ENCODE data around the gene MRPL44.

The MRPL44 gene

GRCh38 chr2:223969856-223970255 is 12.6 kb downstream of the MRPL44 start:
- DNase-seq (ENCODE audit: low read depth in 2 of 2, low spot score in 1 of 2) = no peak

- DNase-seq (ENCODE audit: low read depth in 2 of 2, low spot score in 1 of 2) = peak in 1 of 2 donors; percentile 29
Observed at GRCh38 chr2:223970343-223971128, 13.3 kb downstream of the MRPL44 start.

GRCh38 chr2:223971731-223972130 is 14.5 kb downstream of the MRPL44 start:
- no peak for DNase-seq (ENCODE audit: low read depth in 2 of 2, low spot score in 1 of 2)

GRCh38 chr2:223972656-223973102 is 15.4 kb downstream of the MRPL44 start:
- DNase-seq (ENCODE audit: low read depth in 2 of 2, low spot score in 1 of 2) = no peak

GRCh38 chr2:223973606-223974005 is 16.3 kb downstream of the MRPL44 start:
- no peak for DNase-seq (ENCODE audit: low read depth in 2 of 2, low spot score in 1 of 2)

GRCh38 chr2:223976635-223977226 is 19.5 kb downstream of the MRPL44 start:
- no peak for DNase-seq (ENCODE audit: low read depth in 2 of 2, low spot score in 1 of 2)

- no peak for DNase-seq (ENCODE audit: low read depth in 2 of 2, low spot score in 1 of 2)
Observed at GRCh38 chr2:223978451-223978850, 21.2 kb downstream of the MRPL44 start.

GRCh38 chr2:223979730-223980396 is 22.6 kb downstream of the MRPL44 start:
- no peak for DNase-seq (ENCODE audit: low read depth in 2 of 2, low spot score in 1 of 2)

- DNase-seq (ENCODE audit: low read depth in 2 of 2, low spot score in 1 of 2) = no peak
Observed at GRCh38 chr2:223980397-223980735, 23.1 kb downstream of the MRPL44 start.

GRCh38 chr2:223980803-223981202 is 23.5 kb downstream of the MRPL44 start:
- no peak for DNase-seq (ENCODE audit: low read depth in 2 of 2, low spot score in 1 of 2)

GRCh38 chr2:223981241-223981640 is 24.0 kb downstream of the MRPL44 start:
- DNase-seq (ENCODE audit: low read depth in 2 of 2, low spot score in 1 of 2) = no peak

- DNase-seq (ENCODE audit: low read depth in 2 of 2, low spot score in 1 of 2) = no peak
Observed at GRCh38 chr2:223989206-223989855, 32.1 kb downstream of the MRPL44 start.

- DNase-seq (ENCODE audit: low read depth in 2 of 2, low spot score in 1 of 2) = no peak
Observed at GRCh38 chr2:223989856-223990232, 32.6 kb downstream of the MRPL44 start.

GRCh38 chr2:223991611-223992010 is 34.3 kb downstream of the MRPL44 start:
- no peak for DNase-seq (ENCODE audit: low read depth in 2 of 2, low spot score in 1 of 2)

- DNase-seq (ENCODE audit: low read depth in 2 of 2, low spot score in 1 of 2) = peak; percentile 23 to 33
Observed at GRCh38 chr2:223993634-223994232, 36.5 kb downstream of the MRPL44 start.

- DNase-seq (ENCODE audit: low read depth in 2 of 2, low spot score in 1 of 2) = no peak
Observed at GRCh38 chr2:223994562-223995162, 37.4 kb downstream of the MRPL44 start.

- no peak for DNase-seq (ENCODE audit: low read depth in 2 of 2, low spot score in 1 of 2)
Observed at GRCh38 chr2:223995569-223995968, 38.3 kb downstream of the MRPL44 start.

GRCh38 chr2:223996391-223996790 is 39.1 kb downstream of the MRPL44 start:
- DNase-seq (ENCODE audit: low read depth in 2 of 2, low spot score in 1 of 2) = no peak

GRCh38 chr2:223997938-223998337 is 40.7 kb downstream of the MRPL44 start:
- DNase-seq (ENCODE audit: low read depth in 2 of 2, low spot score in 1 of 2) = no peak

GRCh38 chr2:223998948-223999347 is 41.7 kb downstream of the MRPL44 start:
- no peak for DNase-seq (ENCODE audit: low read depth in 2 of 2, low spot score in 1 of 2)

- DNase-seq (ENCODE audit: low read depth in 2 of 2, low spot score in 1 of 2) = no peak
Observed at GRCh38 chr2:223999862-224000261, 42.6 kb downstream of the MRPL44 start.
